ENCODE data around the gene APLNR.
"Not testable (repeated sequence)": the region's sequence is repeated elsewhere in the genome, so short reads cannot be mapped to it uniquely, and the experiment has no call there.

DNA sequence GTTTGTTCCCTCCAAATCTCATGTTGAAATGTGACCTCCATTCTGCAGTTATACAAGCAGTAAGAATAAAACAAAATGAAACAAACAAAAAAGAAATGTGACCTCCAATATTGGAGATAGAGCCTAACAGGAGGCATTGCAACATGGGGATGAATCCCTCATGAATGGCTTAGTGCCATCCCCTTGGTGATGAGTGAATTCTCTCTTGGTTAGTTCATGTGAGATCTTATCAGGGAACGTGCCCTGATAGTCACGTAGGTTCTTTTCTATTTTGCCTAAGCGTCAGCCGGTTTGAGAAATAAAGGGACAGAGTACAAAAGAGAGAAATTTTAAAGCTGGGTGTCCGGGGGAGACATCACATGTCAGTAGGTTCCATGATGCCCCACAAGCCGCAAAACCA is 44.5 kb upstream of the APLNR start:
- TF ChIP-seq RFX5, RAD21 (IDR thresholded peaks at IDR 0.05; ENCODE audit: low read length): not testable (repeated sequence)
